Measurements from ENCODE around the gene ZNF778. TPM values are rescaled to one million over a fixed set of nuclear protein-coding genes. Genes with fewer than 3 reads are reported as not detected.
A peak's percentile ranks its signal among the peaks of the same experiment; 100 is the strongest.

The ZNF778 gene
- total and polyA plus RNA-seq, 2 of the 13 experiments (the other 11 are each of a cell fraction or from before 2014, with no cell fraction given), result 3.8 to 7.2 TPM

DNA sequence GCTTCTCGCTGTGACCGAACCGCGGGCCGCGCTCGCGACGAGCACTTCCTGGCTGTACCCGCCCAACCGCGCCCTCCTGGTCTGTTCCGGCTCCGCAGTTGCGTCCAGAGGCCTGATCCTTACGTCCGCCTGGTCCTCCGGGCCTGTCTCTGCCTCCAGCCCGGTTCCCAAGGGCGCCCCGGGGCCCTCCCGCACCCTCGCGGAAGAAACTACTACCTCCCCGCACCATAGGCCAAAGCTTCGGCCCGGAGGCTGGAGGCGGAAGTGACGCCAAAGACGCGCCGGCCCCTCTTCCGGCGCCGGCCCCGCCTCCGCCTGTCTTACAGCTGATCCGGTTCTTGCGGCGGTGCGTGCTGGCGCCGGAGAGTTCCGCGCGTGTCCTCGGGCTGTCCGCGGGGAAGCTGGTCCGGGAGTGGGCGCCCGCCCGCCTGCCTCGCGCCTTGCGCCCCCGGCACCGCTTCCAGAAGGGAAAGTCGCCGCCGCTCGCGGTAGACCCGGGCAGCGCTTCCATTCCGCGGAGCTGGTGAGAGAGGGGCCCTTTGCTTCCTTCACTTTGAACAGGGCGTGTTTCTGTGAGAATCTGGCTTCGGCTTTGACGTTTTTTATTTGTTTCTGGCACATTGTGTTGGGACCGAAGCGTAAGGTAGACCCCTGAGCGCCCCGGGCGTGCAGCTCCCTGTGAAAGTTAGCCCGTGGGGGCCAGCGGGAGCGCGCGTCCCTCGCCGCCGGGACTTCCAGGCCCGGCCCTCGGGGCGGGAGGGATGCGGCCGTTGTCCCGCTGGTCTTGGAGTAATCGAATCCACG is at the start of gene ZNF778 (continued):
- TF ChIP-seq ARNTL (CRISPR knock-in tag; IDR thresholded peaks at IDR 0.05), result peak; percentile 81
- peak; percentile 75 for TF ChIP-seq ZNF138 (CRISPR knock-in tag; IDR thresholded peaks at IDR 0.05; ENCODE audit: low read depth)
- no peak for TF ChIP-seq ZNF790 (CRISPR knock-in tag; IDR thresholded peaks at IDR 0.05; ENCODE audit: borderline replicate concordance)
- TF ChIP-seq, protein P1, sequence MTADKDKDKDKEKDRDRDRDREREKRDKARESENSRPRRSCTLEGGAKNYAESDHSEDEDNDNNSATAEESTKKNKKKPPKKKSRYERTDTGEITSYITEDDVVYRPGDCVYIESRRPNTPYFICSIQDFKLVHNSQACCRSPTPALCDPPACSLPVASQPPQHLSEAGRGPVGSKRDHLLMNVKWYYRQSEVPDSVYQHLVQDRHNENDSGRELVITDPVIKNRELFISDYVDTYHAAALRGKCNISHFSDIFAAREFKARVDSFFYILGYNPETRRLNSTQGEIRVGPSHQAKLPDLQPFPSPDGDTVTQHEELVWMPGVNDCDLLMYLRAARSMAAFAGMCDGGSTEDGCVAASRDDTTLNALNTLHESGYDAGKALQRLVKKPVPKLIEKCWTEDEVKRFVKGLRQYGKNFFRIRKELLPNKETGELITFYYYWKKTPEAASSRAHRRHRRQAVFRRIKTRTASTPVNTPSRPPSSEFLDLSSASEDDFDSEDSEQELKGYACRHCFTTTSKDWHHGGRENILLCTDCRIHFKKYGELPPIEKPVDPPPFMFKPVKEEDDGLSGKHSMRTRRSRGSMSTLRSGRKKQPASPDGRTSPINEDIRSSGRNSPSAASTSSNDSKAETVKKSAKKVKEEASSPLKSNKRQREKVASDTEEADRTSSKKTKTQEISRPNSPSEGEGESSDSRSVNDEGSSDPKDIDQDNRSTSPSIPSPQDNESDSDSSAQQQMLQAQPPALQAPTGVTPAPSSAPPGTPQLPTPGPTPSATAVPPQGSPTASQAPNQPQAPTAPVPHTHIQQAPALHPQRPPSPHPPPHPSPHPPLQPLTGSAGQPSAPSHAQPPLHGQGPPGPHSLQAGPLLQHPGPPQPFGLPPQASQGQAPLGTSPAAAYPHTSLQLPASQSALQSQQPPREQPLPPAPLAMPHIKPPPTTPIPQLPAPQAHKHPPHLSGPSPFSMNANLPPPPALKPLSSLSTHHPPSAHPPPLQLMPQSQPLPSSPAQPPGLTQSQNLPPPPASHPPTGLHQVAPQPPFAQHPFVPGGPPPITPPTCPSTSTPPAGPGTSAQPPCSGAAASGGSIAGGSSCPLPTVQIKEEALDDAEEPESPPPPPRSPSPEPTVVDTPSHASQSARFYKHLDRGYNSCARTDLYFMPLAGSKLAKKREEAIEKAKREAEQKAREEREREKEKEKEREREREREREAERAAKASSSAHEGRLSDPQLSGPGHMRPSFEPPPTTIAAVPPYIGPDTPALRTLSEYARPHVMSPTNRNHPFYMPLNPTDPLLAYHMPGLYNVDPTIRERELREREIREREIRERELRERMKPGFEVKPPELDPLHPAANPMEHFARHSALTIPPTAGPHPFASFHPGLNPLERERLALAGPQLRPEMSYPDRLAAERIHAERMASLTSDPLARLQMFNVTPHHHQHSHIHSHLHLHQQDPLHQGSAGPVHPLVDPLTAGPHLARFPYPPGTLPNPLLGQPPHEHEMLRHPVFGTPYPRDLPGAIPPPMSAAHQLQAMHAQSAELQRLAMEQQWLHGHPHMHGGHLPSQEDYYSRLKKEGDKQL (CRISPR knock-in tag; IDR thresholded peaks at IDR 0.05; ENCODE audit: low read depth), result peak; percentile 46; the same call in 1 of the 2 replicates
- no peak for TF ChIP-seq NONO (IDR thresholded peaks at IDR 0.05)
- peak; percentile 85 for TF ChIP-seq NONO (CRISPR knock-in tag; conservative IDR thresholded peaks at IDR 0.05)
- TF ChIP-seq ZNF652 (CRISPR knock-in tag; IDR thresholded peaks at IDR 0.05; ENCODE audit: borderline replicate concordance, low read depth), result no peak
- peak; percentile 93 for TF ChIP-seq THAP11 (CRISPR knock-in tag; IDR thresholded peaks at IDR 0.05)
- TF ChIP-seq ZBTB3 (CRISPR knock-in tag; IDR thresholded peaks at IDR 0.05; ENCODE audit: borderline replicate concordance, low read depth), result no peak
- peak; percentile 90 for TF ChIP-seq DR1 (CRISPR knock-in tag; IDR thresholded peaks at IDR 0.05)
- 0 out of 2 replicates have a peak, but pooled peaks have one; percentile 41 for TF ChIP-seq FOXO1 (CRISPR knock-in tag; IDR thresholded peaks at IDR 0.05)
- no peak; the same call in 1 of the 2 replicates for TF ChIP-seq BHLHE40 (IDR thresholded peaks at IDR 0.05; ENCODE audit: low read length)
- TF ChIP-seq ARID2 (CRISPR knock-in tag; IDR thresholded peaks at IDR 0.05; ENCODE audit: borderline replicate concordance), result 0 out of 2 replicates have a peak, but pooled peaks have one; percentile 77
- TF ChIP-seq ZNF567 (CRISPR knock-in tag; IDR thresholded peaks at IDR 0.05; ENCODE audit: borderline replicate concordance), result no peak
- peak; percentile 90; the same call in 1 of the 2 replicates for TF ChIP-seq ZFP41 (CRISPR knock-in tag; IDR thresholded peaks at IDR 0.05; ENCODE audit: borderline replicate concordance)
- TF ChIP-seq GLI4 (CRISPR knock-in tag; IDR thresholded peaks at IDR 0.05; ENCODE audit: borderline replicate concordance), result peak; percentile 58; the same call in 1 of the 2 replicates
- TF ChIP-seq ZNF772 (CRISPR knock-in tag; IDR thresholded peaks at IDR 0.05), result peak; percentile 90
- TF ChIP-seq ZBTB1 (CRISPR knock-in tag; IDR thresholded peaks at IDR 0.05; ENCODE audit: borderline replicate concordance), result peak; percentile 87; the same call in 1 of the 2 replicates
- TF ChIP-seq, protein P2, sequence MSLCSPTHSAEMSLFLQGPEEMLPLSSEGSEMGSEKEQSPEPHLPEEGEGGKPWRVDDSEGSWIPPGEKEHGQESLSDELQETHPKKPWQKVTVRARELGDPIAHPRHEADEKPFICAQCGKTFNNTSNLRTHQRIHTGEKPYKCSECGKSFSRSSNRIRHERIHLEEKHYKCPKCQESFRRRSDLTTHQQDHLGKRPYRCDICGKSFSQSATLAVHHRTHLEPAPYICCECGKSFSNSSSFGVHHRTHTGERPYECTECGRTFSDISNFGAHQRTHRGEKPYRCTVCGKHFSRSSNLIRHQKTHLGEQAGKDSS (CRISPR knock-in tag; IDR thresholded peaks at IDR 0.05; ENCODE audit: borderline replicate concordance, low read depth), result peak; percentile 82; the same call in 1 of the 2 replicates
- peak; percentile 70; the same call in 1 of the 2 replicates for TF ChIP-seq ZNF546 (CRISPR knock-in tag; conservative IDR thresholded peaks at IDR 0.05)
- TF ChIP-seq, protein P3, sequence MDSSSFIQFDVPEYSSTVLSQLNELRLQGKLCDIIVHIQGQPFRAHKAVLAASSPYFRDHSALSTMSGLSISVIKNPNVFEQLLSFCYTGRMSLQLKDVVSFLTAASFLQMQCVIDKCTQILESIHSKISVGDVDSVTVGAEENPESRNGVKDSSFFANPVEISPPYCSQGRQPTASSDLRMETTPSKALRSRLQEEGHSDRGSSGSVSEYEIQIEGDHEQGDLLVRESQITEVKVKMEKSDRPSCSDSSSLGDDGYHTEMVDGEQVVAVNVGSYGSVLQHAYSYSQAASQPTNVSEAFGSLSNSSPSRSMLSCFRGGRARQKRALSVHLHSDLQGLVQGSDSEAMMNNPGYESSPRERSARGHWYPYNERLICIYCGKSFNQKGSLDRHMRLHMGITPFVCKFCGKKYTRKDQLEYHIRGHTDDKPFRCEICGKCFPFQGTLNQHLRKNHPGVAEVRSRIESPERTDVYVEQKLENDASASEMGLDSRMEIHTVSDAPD (CRISPR knock-in tag; IDR thresholded peaks at IDR 0.05), result no peak
- no peak; the same call in 1 of the 2 replicates for TF ChIP-seq KLF15 (CRISPR knock-in tag; IDR thresholded peaks at IDR 0.05; ENCODE audit: borderline replicate concordance)

Data from HepG2 (cell line).